HG03103 (cell line): Measurements from ENCODE around the gene EFCAB11.

Experiments used
- ATAC-seq: cut with Tn5 transposase; IDR thresholded peaks from one replicate; pipeline ENCODE4 v1.9.1; 2021; ENCODE audit warnings: low read depth; ENCODE audit not compliant: unreplicated experiment

Gene EFCAB11

GRCh38 chr14:89828471-89829165, 125.9 kb downstream of the EFCAB11 start:
- no peak for ATAC-seq

GRCh38 chr14:89827265-89827664, 127.3 kb downstream of the EFCAB11 start:
- no peak for ATAC-seq

GRCh38 chr14:89826596-89826995, 127.9 kb downstream of the EFCAB11 start:
- no peak for ATAC-seq

- ATAC-seq: no peak
These were observed 130.8 kb downstream of the EFCAB11 start for GRCh38 chr14:89823743-89824142.

- ATAC-seq: no peak
These were observed 140.4 kb downstream of the EFCAB11 start for GRCh38 chr14:89814126-89814525.

- no peak for ATAC-seq
These were observed 140.9 kb downstream of the EFCAB11 start for GRCh38 chr14:89813617-89814031.

- no peak for ATAC-seq
These were observed 142.5 kb downstream of the EFCAB11 start for GRCh38 chr14:89811954-89812575.

- ATAC-seq: no peak
These were observed 144.4 kb downstream of the EFCAB11 start for GRCh38 chr14:89810101-89810500.

- ATAC-seq: no peak
These were observed 146.6 kb downstream of the EFCAB11 start for GRCh38 chr14:89807892-89808291.

- ATAC-seq: no peak
These were observed 147.4 kb downstream of the EFCAB11 start for GRCh38 chr14:89807151-89807550.

GRCh38 chr14:89806451-89806850, 148.1 kb downstream of the EFCAB11 start:
- no peak for ATAC-seq

GRCh38 chr14:89805501-89805900, 149.0 kb downstream of the EFCAB11 start:
- no peak for ATAC-seq

GRCh38 chr14:89803542-89803941, 151.0 kb downstream of the EFCAB11 start:
- ATAC-seq: no peak

GRCh38 chr14:89801136-89801535, 153.4 kb downstream of the EFCAB11 start:
- ATAC-seq: no peak

- no peak for ATAC-seq
These were observed 156.2 kb downstream of the EFCAB11 start for GRCh38 chr14:89798212-89798773.

- no peak for ATAC-seq
These were observed 157.4 kb downstream of the EFCAB11 start for GRCh38 chr14:89797148-89797547.

GRCh38 chr14:89794096-89794495, 160.4 kb downstream of the EFCAB11 start:
- ATAC-seq: no peak

- no peak for ATAC-seq
These were observed 161.2 kb downstream of the EFCAB11 start for GRCh38 chr14:89793367-89793716.

- ATAC-seq: no peak
These were observed 161.8 kb downstream of the EFCAB11 start for GRCh38 chr14:89792489-89793366.

GRCh38 chr14:89787525-89787924, 167.0 kb downstream of the EFCAB11 start:
- ATAC-seq: no peak

- ATAC-seq: no peak
These were observed 173.5 kb downstream of the EFCAB11 start for GRCh38 chr14:89781046-89781445.
